DLD1 (cell line): ENCODE data around the gene CDHR5.
"Not testable (repeated sequence)": the region's sequence is repeated elsewhere in the genome, so short reads cannot be mapped to it uniquely, and the experiment has no call there.

Source experiments
- in situ Hi-C: cut with HindIII; loops from 2 replicates; pipeline ENCODE4 v1.10.0; 2017; ENCODE audit warnings: low sequenced_read_pairs

CDHR5 gene

GRCh38 chr11:624705-625635 lies at the start of gene CDHR5:
Gene CDHR5 (minus strand): TSS chr11:624955. CDS start chr11:624902, 53 bp downstream.
- in situ Hi-C loops = no loop called here

- in situ Hi-C loops = loop anchor here (25.0 kb wide), 1 partner anchor 88 kb away; no protein-coding TSS in a partner anchor
Observed at GRCh38 chr11:674406-674805, 49.7 kb upstream of the CDHR5 start.

GRCh38 chr11:673866-674265 lies 49.1 kb upstream of the CDHR5 start:
- in situ Hi-C loops = loop anchor here (25.0 kb wide), 1 partner anchor 88 kb away; no protein-coding TSS in a partner anchor

- in situ Hi-C loops = loop anchor here (25.0 kb wide), 1 partner anchor 97 kb away; no protein-coding TSS in a partner anchor
Observed at GRCh38 chr11:665704-666281, 41.0 kb upstream of the CDHR5 start.

GRCh38 chr11:665062-665703 lies 40.4 kb upstream of the CDHR5 start:
- in situ Hi-C loops = loop anchor here (25.0 kb wide), 1 partner anchor 97 kb away; no protein-coding TSS in a partner anchor

- in situ Hi-C loops = loop anchor here (25.0 kb wide), 1 partner anchor 100 kb away; no protein-coding TSS in a partner anchor
Observed at GRCh38 chr11:662689-663274, 38.0 kb upstream of the CDHR5 start.

GRCh38 chr11:660681-661444 lies 36.1 kb upstream of the CDHR5 start:
- in situ Hi-C loops = loop anchor here (25.0 kb wide), 1 partner anchor 101 kb away; no protein-coding TSS in a partner anchor

- in situ Hi-C loops = loop anchor here (25.0 kb wide), 1 partner anchor 102 kb away; no protein-coding TSS in a partner anchor
Observed at GRCh38 chr11:660281-660680, 35.5 kb upstream of the CDHR5 start.

GRCh38 chr11:659532-660085 lies 34.9 kb upstream of the CDHR5 start:
- in situ Hi-C loops = loop anchor here (25.0 kb wide), 1 partner anchor 103 kb away; no protein-coding TSS in a partner anchor

GRCh38 chr11:657691-658126 lies 33.0 kb upstream of the CDHR5 start:
- in situ Hi-C loops = loop anchor here (25.0 kb wide), 1 partner anchor 105 kb away; no protein-coding TSS in a partner anchor

- in situ Hi-C loops = loop anchor here (25.0 kb wide), 1 partner anchor 105 kb away; no protein-coding TSS in a partner anchor
Observed at GRCh38 chr11:656866-657265, 32.1 kb upstream of the CDHR5 start.

- in situ Hi-C loops = loop anchor here (25.0 kb wide), 1 partner anchor 106 kb away; no protein-coding TSS in a partner anchor
Observed at GRCh38 chr11:656426-656825, 31.7 kb upstream of the CDHR5 start.

GRCh38 chr11:655036-655726 lies 30.4 kb upstream of the CDHR5 start:
- in situ Hi-C loops = loop anchor here (25.0 kb wide), 1 partner anchor 107 kb away; no protein-coding TSS in a partner anchor

GRCh38 chr11:654444-654843 lies 29.7 kb upstream of the CDHR5 start:
- in situ Hi-C loops = loop anchor here (25.0 kb wide), 1 partner anchor 108 kb away; no protein-coding TSS in a partner anchor

GRCh38 chr11:653837-654236 lies 29.1 kb upstream of the CDHR5 start:
- in situ Hi-C loops = loop anchor here (25.0 kb wide), 1 partner anchor 108 kb away; no protein-coding TSS in a partner anchor

- in situ Hi-C loops = loop anchor here (25.0 kb wide), 1 partner anchor 109 kb away; no protein-coding TSS in a partner anchor
Observed at GRCh38 chr11:653136-653535, 28.4 kb upstream of the CDHR5 start.

GRCh38 chr11:650482-650881 lies 25.7 kb upstream of the CDHR5 start:
- in situ Hi-C loops = loop anchor here (25.0 kb wide), 1 partner anchor 112 kb away; no protein-coding TSS in a partner anchor

- in situ Hi-C loops = not testable (repeated sequence)
Observed at GRCh38 chr11:647672-648158, 23.0 kb upstream of the CDHR5 start.
